Fibroblast of lung (primary cell): ENCODE data around the gene ANKRD44.

ENCODE experiments used
- CTCF ChIP-seq, 2 donors: IDR thresholded peaks in 1 of 2; conservative IDR thresholded peaks in 1 of 2; 1 replicate in 1 of 2; 2 replicates in 1 of 2; pipeline ENCODE4 v1.5.1; 2011 to 2012; ENCODE audit warnings: low read length in 2 of 2, control low read depth in 1 of 2, inconsistent platforms in 1 of 2, low read depth in 1 of 2, mild to moderate bottlenecking in 1 of 2
- EZH2 ChIP-seq: IDR thresholded peaks from 2 replicates; pipeline ENCODE4 v1.5.1; 2012; ENCODE audit warnings: low read length, control low read depth, mild to moderate bottlenecking; ENCODE audit errors: missing control alignments

- TF ChIP-seq EZH2, result no peak
- no peak for TF ChIP-seq CTCF (conservative IDR thresholded peaks at IDR 0.05 in 1 of 2, IDR thresholded peaks at IDR 0.05 in 1 of 2; ENCODE audit: low read depth in 1 of 2, low read length in 2 of 2)
These were observed 278.8 kb downstream of the ANKRD44 start for GRCh38 chr2:197031803-197032202.
